A549 (cell line): ENCODE measurements around the gene PSMA3.

Source experiments
- CEBPB ChIP-seq, 2 experiments: fragments of >200 bp in 1 of 2; sonication (Bioruptor Twin) in 1 of 2; formaldehyde crosslinking in 1 of 2; IDR thresholded peaks; 2 replicates each; pipeline ENCODE4 v1.6.1; 2012 to 2016
- CTCF ChIP-seq: fragments of >200 bp; sonication (Bioruptor Twin); formaldehyde crosslinking; IDR thresholded peaks from 3 replicates; pipeline ENCODE4 v1.5.1; 2016
- EP300 ChIP-seq, 2 experiments: fragments of >200 bp; sonication (Bioruptor Twin); formaldehyde crosslinking; IDR thresholded peaks; 2 replicates in 1 of 2; 3 replicates in 1 of 2; pipeline ENCODE4 v1.6.1; 2016 to 2017
- HDAC2 ChIP-seq: fragments of 200-600 bp; sonication (generic); IDR thresholded peaks from 2 replicates; pipeline ENCODE4 v1.6.1; 2016
- KDM1A ChIP-seq: fragments of 200-600 bp; sonication (generic); IDR thresholded peaks from 2 replicates; pipeline ENCODE4 v1.6.1; 2016; ENCODE audit warnings: low read depth, mild to moderate bottlenecking
- MAFK ChIP-seq: fragments of 450-650 bp; IDR thresholded peaks from 2 replicates; pipeline ENCODE4 v1.6.1; 2014; ENCODE audit not compliant: partially characterized antibody
- NFE2L2 ChIP-seq: fragments of 150-350 bp; conservative IDR thresholded peaks from 2 replicates; pipeline ENCODE4 v1.6.1; 2014; ENCODE audit warnings: low read length
- RAD21 ChIP-seq, 2 experiments: fragments of >200 bp in 1 of 2; sonication (Bioruptor Twin) in 1 of 2; formaldehyde crosslinking in 1 of 2; IDR thresholded peaks in 1 of 2; conservative IDR thresholded peaks in 1 of 2; 2 replicates in 1 of 2; 3 replicates in 1 of 2; pipeline ENCODE4 v1.6.1; 2012 to 2018; ENCODE audit warnings: inconsistent platforms in 1 of 2
- RFX5 ChIP-seq: fragments of 450-650 bp; IDR thresholded peaks from 2 replicates; pipeline ENCODE4 v1.7.1; 2014; ENCODE audit warnings: antibody characterized with exemption, mild to moderate bottlenecking, moderate library complexity
- RNF2 ChIP-seq: fragments of 200-600 bp; sonication (generic); IDR thresholded peaks from 2 replicates; pipeline ENCODE4 v1.6.1; 2016; ENCODE audit warnings: low read depth, mild to moderate bottlenecking, antibody characterized with exemption, moderate library complexity, borderline replicate concordance
- TP53 ChIP-seq: fragments of 250-450 bp; sonication (Bioruptor Pico); IDR thresholded peaks from 2 replicates; pipeline ENCODE4 v1.5.0; 2021; ENCODE audit warnings: mild to moderate bottlenecking, moderate library complexity
- USF2 ChIP-seq: fragments of 450-650 bp; IDR thresholded peaks from 2 replicates; pipeline ENCODE4 v1.6.1; 2014; ENCODE audit warnings: antibody characterized with exemption
- ZFP36 ChIP-seq: fragments of 450-650 bp; IDR thresholded peaks from 2 replicates; pipeline ENCODE4 v1.6.1; 2014; ENCODE audit warnings: borderline replicate concordance; ENCODE audit not compliant: partially characterized antibody

- TF ChIP-seq RNF2 (no peak), MAFK (no peak), CEBPB (IDR thresholded peaks at IDR 0.05) (no peak), USF2 (no peak), RAD21 (conservative IDR thresholded peaks at IDR 0.05 in 1 of 2, IDR thresholded peaks at IDR 0.05 in 1 of 2) (no peak), NFE2L2 (no peak), CTCF (no peak), EP300 (IDR thresholded peaks at IDR 0.05) (no peak), HDAC2 (no peak), TP53 (CRISPR knock-in tag) (no peak), RFX5 (no peak), ZFP36 (no peak), KDM1A (no peak)
Observed at GRCh38 chr14:58270628-58271027, 26.0 kb downstream of the PSMA3 start.
